K562 treated with DMSO at 1 percent for 4 hours (cell line): Measurements from ENCODE around the gene FZR1. TPM values are rescaled to one million over a fixed set of nuclear protein-coding genes. Genes with fewer than 3 reads are reported as not detected.

ENCODE experiments used
- total RNA-seq: library from RNA; unstranded; fragments of 300-600 nt; gene quantifications from 2 replicates; pipeline ENCODE4 v1.2.3, GENCODE V29; 2022; ENCODE audit not compliant: insufficient read depth

Gene FZR1
- total RNA-seq = 25.3 and 28.9 TPM in 2 replicates

GRCh38 chr19:3505598-3506383 is at the start of gene FZR1:
FZR1 (plus strand) TSS chr19:3506311; CDS start chr19:3522990, 16,679 bp downstream.

GRCh38 chr19:3480383-3481091 is 25.6 kb upstream of the FZR1 start, which contains the start of gene SMIM24:
SMIM24 (minus strand) TSS chr19:3480525; CDS start chr19:3480463, 62 bp downstream.

DNA sequence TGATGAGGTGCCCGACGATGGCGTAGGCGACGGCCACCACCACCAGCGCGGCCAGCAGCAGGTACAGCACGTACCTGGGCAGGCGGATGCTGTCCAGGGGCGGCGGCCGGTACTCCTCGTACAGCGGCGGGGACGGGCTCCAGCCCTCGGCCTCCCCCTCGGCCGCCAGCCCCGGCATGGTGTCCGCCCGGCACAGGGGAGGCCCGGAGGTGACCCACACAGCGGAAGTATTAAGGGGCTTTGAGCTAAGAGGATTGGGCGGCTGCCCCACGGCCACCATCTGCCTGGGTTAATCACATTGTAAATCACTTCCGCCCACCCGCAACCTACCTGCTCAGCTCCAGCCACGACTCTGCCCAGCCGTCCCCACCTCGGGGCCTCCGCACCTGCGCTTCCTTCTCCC is 22.9 kb upstream of the FZR1 start, which contains the start of gene SMIM44:
TSS of gene SMIM44 (minus strand) at position 216 of the 403 bp plus-strand sequence. CDS start at position 178, 38 bp downstream.

DNA sequence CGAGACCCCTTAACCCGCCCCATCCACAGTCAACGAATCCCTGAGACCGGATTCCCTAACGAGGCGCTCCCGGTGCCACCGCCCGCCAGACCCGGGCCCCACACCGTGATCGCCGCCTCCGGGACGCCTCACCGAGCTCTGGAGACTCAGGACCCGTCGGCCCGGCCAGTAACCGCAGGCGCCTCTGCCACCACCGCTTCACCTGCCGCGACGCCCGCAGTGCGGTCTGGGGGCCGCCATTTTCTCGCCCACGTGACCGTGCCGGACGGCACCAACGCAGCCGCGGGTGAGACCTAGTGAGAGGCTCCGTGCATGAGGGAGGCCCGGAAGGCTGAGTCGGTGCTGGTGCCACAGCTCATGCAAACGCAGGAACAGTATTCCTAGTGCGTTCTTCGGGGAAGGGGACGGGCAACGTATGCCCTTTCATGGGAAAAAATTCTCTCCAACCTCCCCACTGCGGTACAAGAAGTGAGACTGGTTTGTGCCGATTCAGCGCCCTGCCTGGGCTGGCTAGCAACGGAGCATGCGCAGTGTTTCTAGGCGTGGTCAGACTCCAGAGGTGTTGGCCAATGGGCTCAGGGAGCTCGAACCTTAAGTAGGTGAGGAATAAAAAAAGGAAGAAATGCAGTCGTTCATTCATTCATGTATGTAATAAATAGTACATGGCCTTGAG is 5.5 kb upstream of the FZR1 start, which contains the start of gene DOHH:
TSS of gene DOHH (minus strand) at position 246 of the 673 bp plus-strand sequence. CDS start 3,860 bp downstream, outside the sequence.

GRCh38 chr19:3538965-3539755 is 33.0 kb downstream of the FZR1 start, which contains the start of gene TEKTIP1:
TEKTIP1 (plus strand) TSS chr19:3539174; CDS start chr19:3539178, 4 bp downstream.

DNA sequence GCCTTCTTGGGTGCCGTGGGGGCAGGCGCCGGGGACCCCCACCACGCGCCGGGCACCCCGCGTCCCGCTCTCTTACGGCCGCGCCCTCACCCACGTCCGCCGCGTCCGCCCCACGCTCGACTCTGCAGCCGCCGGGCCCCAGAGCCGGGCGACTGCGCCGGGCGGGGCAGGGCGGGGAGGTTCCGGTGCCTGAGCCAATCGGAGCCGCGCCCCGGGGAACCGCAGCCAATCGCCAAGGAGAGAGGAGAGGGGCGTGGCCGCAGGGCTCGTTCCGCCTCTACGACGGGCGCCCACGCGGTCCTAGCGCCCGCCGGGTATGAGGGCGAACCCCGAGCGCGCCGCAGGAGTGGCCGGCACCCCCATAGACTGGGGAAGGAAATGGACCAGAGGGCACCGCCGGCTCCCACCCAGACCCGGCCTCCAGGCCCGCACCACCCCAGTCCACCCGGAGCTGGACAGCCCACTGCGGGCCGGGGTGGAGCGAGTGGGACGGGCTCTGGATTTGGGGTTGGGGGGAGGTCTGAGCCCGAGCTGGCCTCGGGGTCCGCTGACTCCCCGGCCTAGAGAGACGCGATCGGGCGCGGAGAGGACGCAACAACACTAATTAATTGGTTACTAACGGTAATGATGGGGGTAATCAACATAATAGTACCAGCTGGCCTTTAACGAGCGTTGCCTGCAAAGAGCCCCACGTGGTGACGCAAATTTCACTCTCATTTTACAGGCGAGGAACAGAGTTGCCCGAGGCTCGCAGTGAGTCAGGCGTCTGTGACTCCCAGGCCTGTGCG is 51.5 kb downstream of the FZR1 start, which contains the start of gene MFSD12:
TSS of gene MFSD12 (minus strand) at position 126 of the 788 bp plus-strand sequence. CDS start 183 bp downstream, outside the sequence.

DNA sequence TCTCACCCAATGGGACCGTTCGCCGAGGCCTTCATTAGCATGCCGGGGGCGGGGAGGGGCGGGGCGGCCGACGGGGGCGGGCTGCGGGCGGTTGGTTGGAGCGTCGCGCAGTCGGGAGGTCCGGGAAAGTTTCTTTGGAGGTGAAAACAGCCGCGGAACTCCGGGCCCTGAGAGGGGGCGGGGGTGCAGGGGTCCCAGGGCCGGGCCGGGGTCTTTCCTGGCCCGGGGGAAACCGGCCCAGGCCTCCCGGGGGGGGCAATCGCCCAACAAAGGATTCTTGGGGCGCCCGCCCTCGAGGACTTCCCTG is 66.7 kb downstream of the FZR1 start, which contains the start of gene HMG20B:
TSS of gene HMG20B (plus strand) at position 90 of the 307 bp plus-strand sequence. CDS start 366 bp downstream, outside the sequence.

GRCh38 chr19:3585301-3586126 is 79.4 kb downstream of the FZR1 start, which contains the start of gene GIPC3:
GIPC3 (plus strand) TSS chr19:3585478; CDS start chr19:3585598, 120 bp downstream.

Other genes with a start within 250 kb of the FZR1 start
- 17.6 and 29.3 TPM in 2 replicates for gene NFIC, start 139.7 kb upstream of the FZR1 start, total RNA-seq
- gene SMIM24, start 25.8 kb upstream of the FZR1 start, total RNA-seq = 3.9 TPM in 1 of 2 replicates, not detected in the other
- not detected in 2 replicates for gene SMIM44, start 22.9 kb upstream of the FZR1 start, total RNA-seq
- gene DOHH, start 5.6 kb upstream of the FZR1 start, total RNA-seq = 30.2 and 36.7 TPM in 2 replicates
- gene TEKTIP1, start 32.9 kb downstream of the FZR1 start, total RNA-seq = 1.8 TPM in 1 of 2 replicates, not detected in the other
- 103 and 121 TPM in 2 replicates for gene MFSD12, start 51.3 kb downstream of the FZR1 start, total RNA-seq
- 203 and 207 TPM in 2 replicates for gene HMG20B, start 66.6 kb downstream of the FZR1 start, total RNA-seq
- 7.8 and 8.1 TPM in 2 replicates for gene GIPC3, start 79.2 kb downstream of the FZR1 start, total RNA-seq
- gene TBXA2R, start 100.6 kb downstream of the FZR1 start, total RNA-seq = 5.1 and 5.5 TPM in 2 replicates
- gene CACTIN, start 120.5 kb downstream of the FZR1 start, total RNA-seq = 36.4 and 36.5 TPM in 2 replicates
- gene PIP5K1C, start 194.2 kb downstream of the FZR1 start, total RNA-seq = 25.7 and 37.2 TPM in 2 replicates
- 4.9 and 6.5 TPM in 2 replicates for gene TJP3, start 202.1 kb downstream of the FZR1 start, total RNA-seq